ENCODE data around the gene SFXN5. TPM values are rescaled to one million over a fixed set of nuclear protein-coding genes. Genes with fewer than 3 reads are reported as not detected.

Gene SFXN5
- total and polyA plus RNA-seq, 3 donors from 2014 or later: 24.0 to 32.2 (median 25.4) TPM

DNA sequence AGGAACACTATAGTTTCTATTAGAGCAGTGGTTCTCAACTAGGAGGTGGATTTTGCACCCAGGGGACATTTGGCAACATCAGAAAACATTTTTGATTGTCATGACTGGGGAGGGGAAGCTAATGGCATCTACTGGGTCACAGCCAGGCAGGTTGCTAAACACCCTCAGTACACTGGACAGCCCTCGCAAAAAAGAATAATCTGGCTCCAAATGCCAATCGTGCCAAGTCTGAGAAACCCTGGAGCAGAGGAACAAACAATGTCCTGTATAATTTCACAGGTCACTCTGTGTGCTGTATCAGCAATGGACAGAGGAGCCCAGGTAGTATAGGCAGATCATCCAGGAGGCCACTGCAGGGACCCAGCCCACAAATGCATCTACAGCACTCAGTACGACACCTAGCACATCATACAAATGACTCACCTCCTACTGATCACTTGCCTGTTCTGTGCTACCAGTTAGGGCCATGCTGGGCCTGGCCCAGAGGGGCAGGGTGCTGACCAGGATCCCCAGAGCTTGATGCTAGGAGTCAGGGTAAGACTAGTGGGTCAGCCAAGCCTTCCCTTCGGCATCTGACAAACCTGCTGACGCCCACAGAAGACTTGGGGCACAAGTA, 37.6 kb downstream of the SFXN5 start:
- Histone ChIP-seq H3K27me3 (no peaks in the 10 kb centered on the region), H3K36me3 (ENCODE audit: low read depth, missing control alignments) (no peaks in the 10 kb centered on the region), H3K4me3 (no peak overlapping the region), H3K4me1 (peaks cover 2% of the 10 kb centered on the region), H3K9me3 (no peaks in the 10 kb centered on the region), H3K27ac (no peak overlapping the region)
- TF ChIP-seq, protein P1, sequence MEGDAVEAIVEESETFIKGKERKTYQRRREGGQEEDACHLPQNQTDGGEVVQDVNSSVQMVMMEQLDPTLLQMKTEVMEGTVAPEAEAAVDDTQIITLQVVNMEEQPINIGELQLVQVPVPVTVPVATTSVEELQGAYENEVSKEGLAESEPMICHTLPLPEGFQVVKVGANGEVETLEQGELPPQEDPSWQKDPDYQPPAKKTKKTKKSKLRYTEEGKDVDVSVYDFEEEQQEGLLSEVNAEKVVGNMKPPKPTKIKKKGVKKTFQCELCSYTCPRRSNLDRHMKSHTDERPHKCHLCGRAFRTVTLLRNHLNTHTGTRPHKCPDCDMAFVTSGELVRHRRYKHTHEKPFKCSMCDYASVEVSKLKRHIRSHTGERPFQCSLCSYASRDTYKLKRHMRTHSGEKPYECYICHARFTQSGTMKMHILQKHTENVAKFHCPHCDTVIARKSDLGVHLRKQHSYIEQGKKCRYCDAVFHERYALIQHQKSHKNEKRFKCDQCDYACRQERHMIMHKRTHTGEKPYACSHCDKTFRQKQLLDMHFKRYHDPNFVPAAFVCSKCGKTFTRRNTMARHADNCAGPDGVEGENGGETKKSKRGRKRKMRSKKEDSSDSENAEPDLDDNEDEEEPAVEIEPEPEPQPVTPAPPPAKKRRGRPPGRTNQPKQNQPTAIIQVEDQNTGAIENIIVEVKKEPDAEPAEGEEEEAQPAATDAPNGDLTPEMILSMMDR (IDR thresholded peaks at IDR 0.05): no peak
- no peak for TF ChIP-seq POLR2A (IDR thresholded peaks at IDR 0.05)
- no peak for DNase-seq
- WGBS, 2 donors: 88 to 91% methylated on average over 4 to 5 of the region's 5 CpGs
- intact Hi-C loops (cut with DNase I; ENCODE audit: low total_unique reads): no loop called here

DNA sequence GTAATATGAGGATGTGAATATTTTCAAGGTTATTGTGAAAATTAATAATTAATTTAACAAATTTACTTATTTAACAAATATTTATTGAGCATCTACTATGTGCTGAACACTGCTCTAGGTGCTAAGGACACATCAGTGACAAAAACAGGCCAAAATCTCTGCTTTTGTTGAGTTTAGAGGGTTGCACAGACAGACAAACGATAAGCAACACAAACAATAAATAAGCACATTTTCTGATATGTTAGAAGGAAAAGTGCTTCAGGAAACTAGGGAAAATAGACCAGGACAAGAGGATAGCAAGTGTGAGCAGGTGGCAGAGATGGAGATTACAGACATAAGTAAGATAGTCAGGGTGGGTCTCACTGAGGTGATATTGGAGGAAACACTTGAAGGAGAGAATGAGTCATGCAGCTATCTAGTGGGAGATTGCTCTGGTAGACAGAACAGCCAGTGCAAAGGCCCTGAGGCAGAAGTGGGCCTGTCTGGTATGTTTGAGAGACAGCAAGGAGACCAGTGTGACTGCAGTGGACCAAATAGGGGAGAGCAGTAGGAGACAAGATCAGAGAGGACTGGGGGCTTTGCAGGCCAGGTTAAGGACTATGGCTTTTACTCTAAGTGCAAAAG, 38.3 kb downstream of the SFXN5 start:
- 87 to 96% methylated on average over 1 of the region's 1 CpG for WGBS, 2 donors
- no peaks in the 10 kb centered on the region for H3K9me3 ChIP-seq
- no peak for TF ChIP-seq POLR2A (IDR thresholded peaks at IDR 0.05)
- TF ChIP-seq, protein P1 (IDR thresholded peaks at IDR 0.05): no peak
- intact Hi-C loops (cut with DNase I; ENCODE audit: low total_unique reads): no loop called here
- no peaks in the 10 kb centered on the region for H3K27me3 ChIP-seq
- H3K4me1 ChIP-seq: peaks cover 2% of the 10 kb centered on the region
- no peak overlapping the region for H3K27ac ChIP-seq
- no peak overlapping the region for H3K4me3 ChIP-seq
- DNase-seq: no peak
- H3K36me3 ChIP-seq (ENCODE audit: low read depth, missing control alignments): no peaks in the 10 kb centered on the region

DNA sequence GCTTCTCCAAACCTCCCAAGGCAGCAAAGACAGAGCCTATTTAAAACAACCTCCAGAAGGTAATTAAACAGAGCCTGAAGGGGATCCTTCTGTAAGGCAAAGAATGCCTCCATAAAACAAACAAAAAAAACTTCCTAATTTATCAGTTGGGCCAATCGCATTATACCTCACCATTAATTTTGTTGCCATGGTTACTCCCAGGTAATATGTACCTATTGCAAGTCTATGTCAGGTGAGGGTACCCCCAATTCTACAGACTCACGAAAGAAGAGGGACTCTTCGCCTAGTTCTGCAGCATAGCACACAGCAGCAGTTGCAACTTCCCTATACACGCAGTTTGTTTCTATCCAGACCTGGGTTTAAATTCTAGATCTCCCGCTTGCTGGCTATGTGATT, 38.8 kb downstream of the SFXN5 start:
- Histone ChIP-seq H3K27ac (no peak overlapping the region), H3K36me3 (ENCODE audit: low read depth, missing control alignments) (no peaks in the 10 kb centered on the region), H3K4me1 (peaks cover 2% of the 10 kb centered on the region), H3K4me3 (no peak overlapping the region), H3K9me3 (no peaks in the 10 kb centered on the region), H3K27me3 (no peaks in the 10 kb centered on the region)
- no peak for TF ChIP-seq POLR2A (IDR thresholded peaks at IDR 0.05)
- TF ChIP-seq, protein P1 (IDR thresholded peaks at IDR 0.05): no peak
- 94% methylated on average over 5 of the region's 5 CpGs for WGBS, 2 donors
- no peak for DNase-seq
- intact Hi-C loops (cut with DNase I; ENCODE audit: low total_unique reads): no loop called here

DNA sequence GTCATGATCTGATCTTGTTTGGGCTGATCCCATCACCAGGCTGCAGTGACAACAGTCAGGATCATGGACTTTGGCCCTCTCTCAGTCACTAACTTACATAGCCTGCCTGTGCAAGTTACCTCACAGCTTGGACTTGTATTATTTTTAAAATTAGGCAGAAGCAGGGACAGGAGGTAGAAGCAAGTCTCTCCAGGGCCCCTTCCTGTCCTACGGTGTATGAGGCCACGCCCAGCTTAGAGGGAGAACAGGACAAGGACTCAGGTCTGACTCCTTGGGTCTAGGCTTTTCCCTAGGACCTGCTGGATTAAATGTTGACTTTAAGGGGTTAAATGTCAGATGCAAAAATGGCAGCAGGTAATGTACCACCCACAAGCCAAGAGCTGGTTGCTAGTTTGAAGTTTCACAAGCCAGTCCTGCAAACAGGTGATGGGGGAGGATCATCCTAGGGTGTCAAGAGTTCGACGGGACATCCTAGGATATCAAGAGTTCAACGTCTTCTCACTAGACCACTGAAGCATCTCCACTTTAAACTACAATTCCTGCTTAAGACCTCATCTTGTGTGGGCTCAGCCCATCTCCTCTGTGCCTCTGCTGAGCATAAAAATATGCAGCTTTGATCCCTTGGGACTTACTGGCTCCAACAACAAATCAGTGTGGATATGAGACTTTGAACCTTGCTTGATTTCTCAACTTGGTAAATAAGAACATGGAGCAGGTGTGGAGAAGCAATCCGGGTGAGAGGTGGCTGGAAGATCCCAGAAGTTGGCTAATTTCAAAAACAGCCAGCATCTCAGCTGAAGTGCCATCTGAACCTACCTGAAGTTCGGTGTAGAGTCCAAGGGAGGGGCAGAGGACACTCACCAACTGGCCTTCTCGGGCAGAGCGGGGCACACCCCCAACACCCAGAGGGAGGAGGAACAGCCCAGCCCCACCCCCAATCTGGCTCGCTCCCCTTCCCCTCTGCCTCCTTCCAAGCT, 39.5 kb downstream of the SFXN5 start:
- no peaks in the 10 kb centered on the region for H3K36me3 ChIP-seq (ENCODE audit: low read depth, missing control alignments)
- no peak for TF ChIP-seq POLR2A (IDR thresholded peaks at IDR 0.05)
- TF ChIP-seq, protein P1 (IDR thresholded peaks at IDR 0.05): no peak
- intact Hi-C loops (cut with DNase I; ENCODE audit: low total_unique reads): no loop called here
- no peaks in the 10 kb centered on the region for H3K27me3 ChIP-seq
- no peak for DNase-seq
- WGBS, 2 donors: 84 to 86% methylated on average over 9 to 10 of the region's 10 CpGs
- no peak overlapping the region for H3K4me3 ChIP-seq
- H3K9me3 ChIP-seq: no peaks in the 10 kb centered on the region
- H3K4me1 ChIP-seq: peaks cover 2% of the 10 kb centered on the region
- H3K27ac ChIP-seq: no peak overlapping the region

Data from testis (tissue), 3 donors.